OCI-LY1 (cell line): ENCODE data around the gene KLF11.

Source experiments
- EZH2 ChIP-seq: fragments of 200-600 bp; sonication (generic), shearing (Covaris generic); IDR thresholded peaks from 2 replicates; pipeline ENCODE4 v1.8.0; 2017; ENCODE audit warnings: borderline replicate concordance, mixed run types, mild to moderate bottlenecking, antibody characterized with exemption, low read length, moderate library complexity, mixed read lengths
- TF ChIP-seq, protein P1 (sequence below): fragments of 200-600 bp; sonication (generic), shearing (Covaris generic); IDR thresholded peaks from 2 replicates; pipeline ENCODE4 v1.5.1; 2017; ENCODE audit warnings: mild to moderate bottlenecking, antibody characterized with exemption, low read length, moderate library complexity, mixed read lengths

DNA sequence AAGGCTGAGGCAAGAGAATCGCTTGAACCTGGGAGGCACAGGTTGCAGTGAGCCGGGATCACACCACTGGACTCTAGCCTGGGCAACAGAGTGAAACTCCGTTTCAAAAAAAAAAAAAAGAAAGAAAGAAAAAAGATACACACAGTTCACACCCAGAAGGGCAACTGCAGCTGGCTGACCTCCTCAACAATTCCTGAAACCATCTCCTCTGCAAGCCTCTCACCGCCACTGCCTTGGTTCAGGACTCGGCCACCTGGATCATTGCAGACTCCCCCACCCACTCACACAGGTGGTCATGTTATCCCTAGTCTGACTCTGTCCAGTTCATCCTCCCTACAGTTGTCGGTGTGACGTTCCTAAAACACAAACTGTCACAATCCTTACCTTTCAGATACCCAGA lies 34.7 kb downstream of the KLF11 start:
- TF ChIP-seq, protein P1, sequence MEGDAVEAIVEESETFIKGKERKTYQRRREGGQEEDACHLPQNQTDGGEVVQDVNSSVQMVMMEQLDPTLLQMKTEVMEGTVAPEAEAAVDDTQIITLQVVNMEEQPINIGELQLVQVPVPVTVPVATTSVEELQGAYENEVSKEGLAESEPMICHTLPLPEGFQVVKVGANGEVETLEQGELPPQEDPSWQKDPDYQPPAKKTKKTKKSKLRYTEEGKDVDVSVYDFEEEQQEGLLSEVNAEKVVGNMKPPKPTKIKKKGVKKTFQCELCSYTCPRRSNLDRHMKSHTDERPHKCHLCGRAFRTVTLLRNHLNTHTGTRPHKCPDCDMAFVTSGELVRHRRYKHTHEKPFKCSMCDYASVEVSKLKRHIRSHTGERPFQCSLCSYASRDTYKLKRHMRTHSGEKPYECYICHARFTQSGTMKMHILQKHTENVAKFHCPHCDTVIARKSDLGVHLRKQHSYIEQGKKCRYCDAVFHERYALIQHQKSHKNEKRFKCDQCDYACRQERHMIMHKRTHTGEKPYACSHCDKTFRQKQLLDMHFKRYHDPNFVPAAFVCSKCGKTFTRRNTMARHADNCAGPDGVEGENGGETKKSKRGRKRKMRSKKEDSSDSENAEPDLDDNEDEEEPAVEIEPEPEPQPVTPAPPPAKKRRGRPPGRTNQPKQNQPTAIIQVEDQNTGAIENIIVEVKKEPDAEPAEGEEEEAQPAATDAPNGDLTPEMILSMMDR, result no peak
- no peak for TF ChIP-seq EZH2
